ENCODE results near the gene AFF1.

Gene AFF1

GRCh38 chr4:87087015-87087414 is 152.2 kb downstream of the AFF1 start:
- no peak for DNase-seq

GRCh38 chr4:87087420-87087819 is 152.6 kb downstream of the AFF1 start:
- DNase-seq = no peak

GRCh38 chr4:87088186-87088585 is 153.4 kb downstream of the AFF1 start:
- no peak for DNase-seq

GRCh38 chr4:87089368-87089767 is 154.6 kb downstream of the AFF1 start:
- DNase-seq = no peak

- DNase-seq = no peak
Measured at GRCh38 chr4:87090305-87090704, 155.5 kb downstream of the AFF1 start.

GRCh38 chr4:87092389-87093141 is 157.8 kb downstream of the AFF1 start:
- DNase-seq = no peak

- peak; percentile 23 for DNase-seq
Measured at GRCh38 chr4:87093443-87094123, 158.8 kb downstream of the AFF1 start.

- DNase-seq = no peak
Measured at GRCh38 chr4:87097075-87097474, 162.3 kb downstream of the AFF1 start.

- DNase-seq = no peak
Measured at GRCh38 chr4:87100168-87100567, 165.4 kb downstream of the AFF1 start.

- DNase-seq = no peak
Measured at GRCh38 chr4:87101543-87102199, 166.9 kb downstream of the AFF1 start.

GRCh38 chr4:87103086-87103485 is 168.3 kb downstream of the AFF1 start:
- DNase-seq = no peak

- DNase-seq = no peak
Measured at GRCh38 chr4:87103691-87104187, 168.9 kb downstream of the AFF1 start.

GRCh38 chr4:87105101-87105845 is 170.5 kb downstream of the AFF1 start:
- DNase-seq = no peak

- DNase-seq = no peak
Measured at GRCh38 chr4:87108142-87108546, 173.3 kb downstream of the AFF1 start.

- no peak for DNase-seq
Measured at GRCh38 chr4:87109121-87109520, 174.3 kb downstream of the AFF1 start.

- no peak for DNase-seq
Measured at GRCh38 chr4:87109945-87110344, 175.1 kb downstream of the AFF1 start.

GRCh38 chr4:87112063-87112462 is 177.3 kb downstream of the AFF1 start:
- DNase-seq = no peak

- no peak for DNase-seq
Measured at GRCh38 chr4:87114245-87115062, 179.6 kb downstream of the AFF1 start.

- DNase-seq = no peak
Measured at GRCh38 chr4:87116231-87116630, 181.4 kb downstream of the AFF1 start.

- no peak for DNase-seq
Measured at GRCh38 chr4:87117051-87117731, 182.4 kb downstream of the AFF1 start.

- no peak for DNase-seq
Measured at GRCh38 chr4:87117732-87118075, 182.9 kb downstream of the AFF1 start.

GRCh38 chr4:87118421-87118820 is 183.6 kb downstream of the AFF1 start:
- DNase-seq = no peak
